Endothelial cell of umbilical vein (primary cell): ENCODE results near the gene SUV39H1. TPM values are rescaled to one million over a fixed set of nuclear protein-coding genes. Genes with fewer than 3 reads are reported as not detected.

Source experiments
- BruUV-seq: library from RNA; stranded (reverse); fragments of 400-500 nt; replicated peaks from 2 replicates; lab custom pipeline; 2021; lab: Mats Ljungman, UMichigan
- CTCF ChIA-PET: fragments of 300-600, 350-600 bp; sonication (Branson Sonifier 250); formaldehyde crosslinking; loops from one replicate; lab custom pipeline; 2021; ENCODE audit warnings: antibody characterized with exemption, inconsistent platforms; lab: Charles Lee
- POLR2A ChIA-PET: fragments of 300-600, 350-600 bp; sonication (Branson Sonifier 250); formaldehyde crosslinking; loops from one replicate; lab custom pipeline; 2021; ENCODE audit warnings: antibody characterized with exemption, inconsistent platforms; lab: Charles Lee
- DNase-seq: peaks from one replicate; pipeline ENCODE4 v3.0.0-alpha.2; 2011; ENCODE audit warnings: low read depth, low spot score
- FAIRE-seq: peaks from 2 replicates; lab custom pipeline; 2011; peaks lifted over from hg19 to GRCh38; lab: Jason Lieb, UNC
- H2AFZ ChIP-seq: 2 replicates; pipeline ENCODE4 v1.6.0; 2012; ENCODE audit warnings: low read depth, low read length, control low read depth, inconsistent platforms
- H3K27ac ChIP-seq: 2 replicates; pipeline ENCODE4 v1.5.1; 2011; ENCODE audit warnings: low read depth, mild to moderate bottlenecking, control low read depth, low read length, moderate library complexity; ENCODE audit not compliant: insufficient read depth
- H3K27me3 ChIP-seq, 2 experiments: 2 replicates each; pipeline versions ENCODE4 v1.6.0 to v1.6.1; 2011; ENCODE audit warnings: low read length in 2 of 2, mixed read lengths in 1 of 2; ENCODE audit not compliant: control insufficient read depth in 2 of 2, insufficient read depth in 2 of 2
- H3K36me3 ChIP-seq, 2 experiments: 2 replicates in 1 of 2; 3 replicates in 1 of 2; pipeline ENCODE4 v1.5.1; 2011; ENCODE audit warnings: low read length in 2 of 2, mild to moderate bottlenecking in 1 of 2, moderate library complexity in 1 of 2; ENCODE audit not compliant: control insufficient read depth in 2 of 2, insufficient read depth in 2 of 2; ENCODE audit errors: extremely low read depth in 1 of 2
- H3K4me1 ChIP-seq: 3 replicates; pipeline ENCODE4 v1.5.1; 2011; ENCODE audit warnings: mild to moderate bottlenecking, low read length; ENCODE audit not compliant: control insufficient read depth, insufficient read depth; ENCODE audit errors: extremely low read depth
- H3K4me2 ChIP-seq: 2 replicates; pipeline ENCODE4 v1.6.1; 2011; ENCODE audit warnings: low read length, control low read depth, mixed read lengths; ENCODE audit not compliant: insufficient read depth
- H3K4me3 ChIP-seq, 3 experiments: fragments of 200-600 bp in 1 of 3; sonication (generic), shearing (Covaris generic) in 1 of 3; replicated peaks in 1 of 3; 2 replicates each; pipeline ENCODE4 v1.5.1; 2011 to 2016; ENCODE audit warnings: control low read depth in 3 of 3, low read length in 3 of 3, mild to moderate bottlenecking in 2 of 3, inconsistent platforms in 1 of 3, low read depth in 1 of 3, moderate library complexity in 1 of 3; ENCODE audit not compliant: insufficient read depth in 1 of 3
- H3K79me2 ChIP-seq: 2 replicates; pipeline ENCODE4 v1.6.0; 2012; ENCODE audit warnings: low read length, inconsistent platforms; ENCODE audit not compliant: control insufficient read depth, insufficient read depth
- H3K9ac ChIP-seq: replicated peaks from 2 replicates; pipeline ENCODE3; 2011; ENCODE audit warnings: low read length, control low read depth; ENCODE audit not compliant: insufficient read depth; ENCODE audit errors: extremely low read depth
- H3K9me1 ChIP-seq: replicated peaks from 3 replicates; pipeline ENCODE4 v1.6.0; 2011; ENCODE audit warnings: mild to moderate bottlenecking, low read length; ENCODE audit not compliant: control insufficient read depth, insufficient read depth; ENCODE audit errors: extremely low read depth
- H3K9me3 ChIP-seq: replicated peaks from 2 replicates; pipeline ENCODE4 v1.5.1; 2012; ENCODE audit warnings: low read length, inconsistent platforms; ENCODE audit not compliant: control insufficient read depth, insufficient read depth
- H4K20me1 ChIP-seq: replicated peaks from 2 replicates; pipeline ENCODE3; 2011; ENCODE audit warnings: mild to moderate bottlenecking, low read length; ENCODE audit not compliant: control insufficient read depth, insufficient read depth; ENCODE audit errors: extremely low read depth
- EZH2 ChIP-seq: IDR thresholded peaks from 2 replicates; pipeline ENCODE4 v1.6.1; 2012; ENCODE audit warnings: borderline replicate concordance, low read depth, mild to moderate bottlenecking, moderate library complexity, low read length, inconsistent platforms; ENCODE audit not compliant: severe bottlenecking
- FOS ChIP-seq: IDR thresholded peaks from 2 replicates; pipeline ENCODE4 v1.6.1; 2011; ENCODE audit warnings: mild to moderate bottlenecking, low read length, moderate library complexity, borderline replicate concordance; ENCODE audit not compliant: insufficient read depth
- GATA2 ChIP-seq: IDR thresholded peaks from 2 replicates; pipeline ENCODE4 v1.7.0; 2011; ENCODE audit warnings: low read depth, mild to moderate bottlenecking, moderate library complexity, mixed read lengths, low read length; ENCODE audit not compliant: insufficient read length, insufficient read depth
- JUN ChIP-seq: IDR thresholded peaks from 2 replicates; pipeline ENCODE4 v1.6.1; 2011; ENCODE audit warnings: borderline replicate concordance, low read depth; ENCODE audit not compliant: insufficient read length, insufficient read depth
- MAX ChIP-seq: IDR thresholded peaks from 2 replicates; pipeline ENCODE4 v1.6.1; 2011; ENCODE audit not compliant: insufficient read depth, insufficient read length
- MYC ChIP-seq: IDR thresholded peaks from one replicate; pipeline ENCODE4 v1.6.1; 2011; ENCODE audit warnings: mild to moderate bottlenecking, low read depth, low read length
- POLR2A ChIP-seq: IDR thresholded peaks from 2 replicates; pipeline ENCODE4 v1.6.1; 2012; ENCODE audit warnings: low read depth, mild to moderate bottlenecking, control low read depth, low read length
- POLR2AphosphoS5 ChIP-seq: IDR thresholded peaks from 2 replicates; pipeline ENCODE4 v1.6.1; 2012; ENCODE audit warnings: low read depth, mild to moderate bottlenecking, control low read depth, low read length, moderate library complexity; ENCODE audit not compliant: insufficient read depth
- dilution Hi-C: fragments of 300-500 bp; cut with MboI; formaldehyde crosslinking; loops from one replicate; pipeline ENCODE4 v1.15.0; 2019; ENCODE audit warnings: low sequenced_read_pairs; ENCODE audit not compliant: extremely low pct_ligation_motif_present
- intact Hi-C: fragments of 100-400 bp; cut with micrococcal nuclease; formaldehyde crosslinking; loops from one replicate; pipeline ENCODE4 v1.10.0; 2022
- polyA plus RNA-seq, 4 experiments: library from polyadenylated mRNA; depleted of rRNA in 3 of 4; stranded (reverse) in 3 of 4; unstranded in 1 of 4; fragments of >200 nt; gene quantifications; 2 replicates each; pipeline versions ENCODE4 v1.2.1 to v1.2.3, GENCODE V29; 2011 to 2012; ENCODE audit warnings: missing spikeins in 1 of 4
- total RNA-seq: library from RNA; stranded (reverse); gene quantifications from 2 replicates; pipeline ENCODE4 v1.2.3, GENCODE V29; 2021
- TF ChIP-seq, protein P1 (sequence below), 2 donors: IDR thresholded peaks; 1 replicate in 1 of 2; 2 replicates in 1 of 2; pipeline ENCODE4 v1.5.1; 2011; ENCODE audit warnings: low read length in 2 of 2, mild to moderate bottlenecking in 2 of 2, moderate library complexity in 2 of 2, control low read depth in 1 of 2, inconsistent platforms in 1 of 2, low read depth in 1 of 2; ENCODE audit not compliant: insufficient read depth in 1 of 2; ENCODE audit errors: extremely low read depth in 1 of 2

Gene SUV39H1
- total and polyA plus RNA-seq, 2 donors (not counting 3 experiments of a cell fraction or from before 2014, with no cell fraction given) = 18.2 to 19.0 TPM

GRCh38 chrX:48698306-48698705, 1.8 kb downstream of the SUV39H1 start:
- TF ChIP-seq MYC (no peak), FOS (no peak), POLR2AphosphoS5 (no peak), JUN (no peak), POLR2A (no peak), MAX (no peak), EZH2 (no peak), GATA2 (no peak)
- TF ChIP-seq, protein P1, sequence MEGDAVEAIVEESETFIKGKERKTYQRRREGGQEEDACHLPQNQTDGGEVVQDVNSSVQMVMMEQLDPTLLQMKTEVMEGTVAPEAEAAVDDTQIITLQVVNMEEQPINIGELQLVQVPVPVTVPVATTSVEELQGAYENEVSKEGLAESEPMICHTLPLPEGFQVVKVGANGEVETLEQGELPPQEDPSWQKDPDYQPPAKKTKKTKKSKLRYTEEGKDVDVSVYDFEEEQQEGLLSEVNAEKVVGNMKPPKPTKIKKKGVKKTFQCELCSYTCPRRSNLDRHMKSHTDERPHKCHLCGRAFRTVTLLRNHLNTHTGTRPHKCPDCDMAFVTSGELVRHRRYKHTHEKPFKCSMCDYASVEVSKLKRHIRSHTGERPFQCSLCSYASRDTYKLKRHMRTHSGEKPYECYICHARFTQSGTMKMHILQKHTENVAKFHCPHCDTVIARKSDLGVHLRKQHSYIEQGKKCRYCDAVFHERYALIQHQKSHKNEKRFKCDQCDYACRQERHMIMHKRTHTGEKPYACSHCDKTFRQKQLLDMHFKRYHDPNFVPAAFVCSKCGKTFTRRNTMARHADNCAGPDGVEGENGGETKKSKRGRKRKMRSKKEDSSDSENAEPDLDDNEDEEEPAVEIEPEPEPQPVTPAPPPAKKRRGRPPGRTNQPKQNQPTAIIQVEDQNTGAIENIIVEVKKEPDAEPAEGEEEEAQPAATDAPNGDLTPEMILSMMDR (IDR thresholded peaks at IDR 0.05; ENCODE audit: extremely low read depth in 1 of 2, insufficient read depth in 1 of 2, low read depth in 1 of 2, low read length in 2 of 2) = no peak
- H2AFZ ChIP-seq = no peak overlapping the region
- H3K27ac ChIP-seq = no peak overlapping the region
- H3K27me3 ChIP-seq = no peaks in the 10 kb centered on the region
- no peaks in the 10 kb centered on the region for H3K9me3 ChIP-seq
- H4K20me1 ChIP-seq = no peaks in the 10 kb centered on the region
- no peak overlapping the region for H3K4me3 ChIP-seq
- H3K36me3 ChIP-seq = peaks cover 4 to 9% of the 10 kb centered on the region in 2 experiments
- H3K9ac ChIP-seq = peak overlapping the region; percentile 3
- dilution Hi-C loops (no loop called here), intact Hi-C loops (no loop called here)
- DNase-seq = no peak
- peaks cover 5% of the 10 kb centered on the region for H3K4me1 ChIP-seq
- CTCF ChIA-PET = no interaction called here
- POLR2A ChIA-PET = no interaction called here
- BruUV-seq = no TSS peak
- H3K79me2 ChIP-seq = peaks cover 28% of the 10 kb centered on the region
- peak; percentile 69 for FAIRE-seq
- no peaks in the 10 kb centered on the region for H3K9me1 ChIP-seq
- no peak overlapping the region for H3K4me2 ChIP-seq
